Testis (tissue), 3 donors: ENCODE measurements around the gene CTNNA2. TPM values are rescaled to one million over a fixed set of nuclear protein-coding genes. Genes with fewer than 3 reads are reported as not detected.

Experiments
- DNase-seq: peaks from one replicate; pipeline ENCODE4 v3.0.0-alpha.2; 2019
- H3K27ac ChIP-seq, 2 donors: fragments of 200-600 bp; sonication (generic); one replicate each; pipeline ENCODE4 v1.5.1; 2019
- H3K27me3 ChIP-seq: fragments of 200-600 bp; sonication (generic); one replicate; pipeline ENCODE4 v1.5.1; 2019
- H3K36me3 ChIP-seq: fragments of 200-600 bp; sonication (generic); one replicate; pipeline ENCODE4 v1.5.1; 2017; ENCODE audit warnings: low read depth; ENCODE audit errors: missing control alignments
- H3K4me1 ChIP-seq: fragments of 200-600 bp; sonication (generic); one replicate; pipeline ENCODE4 v1.5.1; 2019
- H3K4me3 ChIP-seq, 2 donors: fragments of 200-600 bp; sonication (generic); one replicate each; pipeline ENCODE4 v1.5.1; 2017 to 2019
- H3K9me3 ChIP-seq: fragments of 200-600 bp; sonication (generic); one replicate; pipeline ENCODE4 v1.5.1; 2017
- CTCF ChIP-seq, 3 experiments: fragments of 450-650 bp in 2 of 3; fragments of 200-600 bp in 1 of 3; sonication (generic) in 1 of 3; IDR thresholded peaks; one replicate each; pipeline ENCODE4 v1.5.1; 2016 to 2019; ENCODE audit warnings: antibody characterized with exemption in 3 of 3, mild to moderate bottlenecking in 2 of 3, moderate library complexity in 1 of 3
- POLR2A ChIP-seq: fragments of 450-650 bp; IDR thresholded peaks from one replicate; pipeline ENCODE4 v1.6.1; 2017; ENCODE audit warnings: antibody characterized with exemption, mild to moderate bottlenecking, moderate library complexity
- WGBS, 2 donors: methylation state at CpG; one replicate each; pipeline ENCODE4 v1.1.5; 2018; 5-methylcytosine and 5-hydroxymethylcytosine counted together
- intact Hi-C: fragments of 100-400 bp; cut with DNase I; formaldehyde crosslinking; loops from one replicate; pipeline ENCODE4 v1.15.1; 2023; ENCODE audit warnings: low total_unique reads
- polyA plus RNA-seq: library from polyadenylated mRNA; stranded (reverse); fragments of 350-450 nt; fragmentation: Illumina TruSeq; extraction: RNeasy Lipid Tissue Mini Kit (QIAGEN cat#74804); gene quantifications from one replicate; pipeline ENCODE4 v1.2.3, GENCODE V29; 2014; ENCODE audit warnings: low read depth, low replicate concordance; ENCODE audit not compliant: insufficient read depth
- total RNA-seq, 2 donors: library from RNA; depleted of rRNA; stranded (reverse); fragments of >200 nt; gene quantifications; one replicate each; pipeline ENCODE4 v1.2.3, GENCODE V29; 2016

Gene CTNNA2
- total and polyA plus RNA-seq, 3 donors from 2014 or later = 36.8 to 44.5 (median 43.4) TPM

- H3K36me3 ChIP-seq = no peaks in the 10 kb centered on the region
- no peak for DNase-seq
- 42 to 44% methylated on average over 2 of the region's 2 CpGs for WGBS, 2 donors
These were observed 673.4 kb downstream of the CTNNA2 start for GRCh38 chr2:80186262-80186661.

GRCh38 chr2:80187156-80187555 lies 674.3 kb downstream of the CTNNA2 start:
- Histone ChIP-seq H3K4me1 (no peaks in the 10 kb centered on the region), H3K4me3 (no peak overlapping the region), H3K27ac (no peak overlapping the region), H3K36me3 (no peaks in the 10 kb centered on the region), H3K9me3 (no peaks in the 10 kb centered on the region), H3K27me3 (no peaks in the 10 kb centered on the region)
- WGBS, 2 donors = 41 to 42% methylated on average over 5 of the region's 5 CpGs
- intact Hi-C loops = no loop called here
- TF ChIP-seq POLR2A (no peak), CTCF (IDR thresholded peaks at IDR 0.05) (no peak)
- DNase-seq = no peak

More at GRCh38 chr2:80186262-80186661, 673.4 kb downstream of the CTNNA2 start:
- no peak for TF ChIP-seq CTCF (IDR thresholded peaks at IDR 0.05)
- no peak for TF ChIP-seq POLR2A
- intact Hi-C loops = no loop called here
- no peak overlapping the region for H3K27ac ChIP-seq
- H3K27me3 ChIP-seq = no peaks in the 10 kb centered on the region
- no peaks in the 10 kb centered on the region for H3K9me3 ChIP-seq
- H3K4me1 ChIP-seq = no peaks in the 10 kb centered on the region
- no peak overlapping the region for H3K4me3 ChIP-seq

GRCh38 chr2:80190166-80190565 lies 677.3 kb downstream of the CTNNA2 start:
- intact Hi-C loops = no loop called here
- H3K9me3 ChIP-seq = no peaks in the 10 kb centered on the region

GRCh38 chr2:80193566-80193965 lies 680.7 kb downstream of the CTNNA2 start:
- TF ChIP-seq CTCF (IDR thresholded peaks at IDR 0.05) = no peak
- no peak for TF ChIP-seq POLR2A
- no peak for DNase-seq
- H3K4me1 ChIP-seq = no peaks in the 10 kb centered on the region
- no peaks in the 10 kb centered on the region for H3K9me3 ChIP-seq
- intact Hi-C loops = no loop called here
- no peak overlapping the region for H3K27ac ChIP-seq
- no peaks in the 10 kb centered on the region for H3K36me3 ChIP-seq
- no peak overlapping the region for H3K4me3 ChIP-seq
- H3K27me3 ChIP-seq = no peaks in the 10 kb centered on the region

More at GRCh38 chr2:80190166-80190565, 677.3 kb downstream of the CTNNA2 start:
- Histone ChIP-seq H3K27ac (no peak overlapping the region), H3K36me3 (no peaks in the 10 kb centered on the region), H3K27me3 (no peaks in the 10 kb centered on the region), H3K4me1 (no peaks in the 10 kb centered on the region), H3K4me3 (no peak overlapping the region)
- no peak for TF ChIP-seq POLR2A
- no peak for TF ChIP-seq CTCF (IDR thresholded peaks at IDR 0.05)
- WGBS, 2 donors = 94 to 96% methylated on average over 5 of the region's 5 CpGs
- no peak for DNase-seq

- Histone ChIP-seq H3K27me3 (no peaks in the 10 kb centered on the region), H3K36me3 (no peaks in the 10 kb centered on the region), H3K4me3 (no peak overlapping the region), H3K4me1 (no peaks in the 10 kb centered on the region), H3K9me3 (no peaks in the 10 kb centered on the region), H3K27ac (no peak overlapping the region)
- no peak for DNase-seq
- intact Hi-C loops = no loop called here
- 57 to 80% methylated on average over 2 of the region's 2 CpGs for WGBS, 2 donors
- no peak for TF ChIP-seq POLR2A
- TF ChIP-seq CTCF (IDR thresholded peaks at IDR 0.05) = no peak
These were observed 682.2 kb downstream of the CTNNA2 start for GRCh38 chr2:80195034-80195433.
